ENCODE data around the gene RBFOX2. TPM values are rescaled to one million over a fixed set of nuclear protein-coding genes. Genes with fewer than 3 reads are reported as not detected.
A peak's percentile ranks its signal among the peaks of the same experiment; 100 is the strongest.
"Not testable (repeated sequence)": the region's sequence is repeated elsewhere in the genome, so short reads cannot be mapped to it uniquely, and the experiment has no call there.

The RBFOX2 gene
- total and polyA plus RNA-seq, 2 experiments from 2014 or later: 299 to 339 TPM

DNA sequence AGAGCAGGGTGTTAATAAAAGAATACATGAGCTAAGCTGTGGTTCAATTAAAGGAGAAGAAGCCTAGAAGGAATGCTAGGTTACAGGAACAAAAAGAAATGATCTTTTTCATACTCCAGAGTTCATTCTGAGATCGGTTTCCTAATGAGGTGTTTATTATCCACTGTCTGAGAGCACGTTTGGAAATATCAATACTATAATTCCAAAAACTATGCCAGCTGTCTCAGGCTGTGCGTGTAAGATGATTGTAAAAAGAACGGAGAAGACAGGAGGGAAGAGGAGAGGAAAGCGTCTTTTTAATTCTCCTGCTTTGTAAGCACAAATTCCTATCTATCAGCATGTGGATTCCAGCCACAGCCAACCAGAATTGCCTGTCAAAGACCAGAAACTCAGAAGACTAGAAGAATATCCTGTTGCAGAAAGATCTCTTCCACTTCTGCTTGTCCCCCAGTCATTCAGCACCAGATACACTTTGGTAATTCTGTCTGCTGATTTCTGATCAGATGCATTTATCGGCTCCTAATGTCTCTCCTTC lies 285.2 kb downstream of the RBFOX2 start:
- Histone ChIP-seq H3K4me1 (ENCODE audit: low read depth) (peaks cover 28% of the 10 kb centered on the region), H3K4me3 (no peak overlapping the region), H3K36me3 (peaks cover 35% of the 10 kb centered on the region), H3K9me3 (ENCODE audit: low read depth) (no peaks in the 10 kb centered on the region), H3K27ac (peak overlapping the region; percentile 51), H3K27me3 (no peaks in the 10 kb centered on the region)
- TF ChIP-seq, protein P1, sequence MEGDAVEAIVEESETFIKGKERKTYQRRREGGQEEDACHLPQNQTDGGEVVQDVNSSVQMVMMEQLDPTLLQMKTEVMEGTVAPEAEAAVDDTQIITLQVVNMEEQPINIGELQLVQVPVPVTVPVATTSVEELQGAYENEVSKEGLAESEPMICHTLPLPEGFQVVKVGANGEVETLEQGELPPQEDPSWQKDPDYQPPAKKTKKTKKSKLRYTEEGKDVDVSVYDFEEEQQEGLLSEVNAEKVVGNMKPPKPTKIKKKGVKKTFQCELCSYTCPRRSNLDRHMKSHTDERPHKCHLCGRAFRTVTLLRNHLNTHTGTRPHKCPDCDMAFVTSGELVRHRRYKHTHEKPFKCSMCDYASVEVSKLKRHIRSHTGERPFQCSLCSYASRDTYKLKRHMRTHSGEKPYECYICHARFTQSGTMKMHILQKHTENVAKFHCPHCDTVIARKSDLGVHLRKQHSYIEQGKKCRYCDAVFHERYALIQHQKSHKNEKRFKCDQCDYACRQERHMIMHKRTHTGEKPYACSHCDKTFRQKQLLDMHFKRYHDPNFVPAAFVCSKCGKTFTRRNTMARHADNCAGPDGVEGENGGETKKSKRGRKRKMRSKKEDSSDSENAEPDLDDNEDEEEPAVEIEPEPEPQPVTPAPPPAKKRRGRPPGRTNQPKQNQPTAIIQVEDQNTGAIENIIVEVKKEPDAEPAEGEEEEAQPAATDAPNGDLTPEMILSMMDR (IDR thresholded peaks at IDR 0.05; ENCODE audit: low read depth, low read length): no peak
- peak in 1 of 2 donors; percentile 25 for DNase-seq (ENCODE audit: low read depth in 1 of 2, low spot score in 1 of 2)

DNA sequence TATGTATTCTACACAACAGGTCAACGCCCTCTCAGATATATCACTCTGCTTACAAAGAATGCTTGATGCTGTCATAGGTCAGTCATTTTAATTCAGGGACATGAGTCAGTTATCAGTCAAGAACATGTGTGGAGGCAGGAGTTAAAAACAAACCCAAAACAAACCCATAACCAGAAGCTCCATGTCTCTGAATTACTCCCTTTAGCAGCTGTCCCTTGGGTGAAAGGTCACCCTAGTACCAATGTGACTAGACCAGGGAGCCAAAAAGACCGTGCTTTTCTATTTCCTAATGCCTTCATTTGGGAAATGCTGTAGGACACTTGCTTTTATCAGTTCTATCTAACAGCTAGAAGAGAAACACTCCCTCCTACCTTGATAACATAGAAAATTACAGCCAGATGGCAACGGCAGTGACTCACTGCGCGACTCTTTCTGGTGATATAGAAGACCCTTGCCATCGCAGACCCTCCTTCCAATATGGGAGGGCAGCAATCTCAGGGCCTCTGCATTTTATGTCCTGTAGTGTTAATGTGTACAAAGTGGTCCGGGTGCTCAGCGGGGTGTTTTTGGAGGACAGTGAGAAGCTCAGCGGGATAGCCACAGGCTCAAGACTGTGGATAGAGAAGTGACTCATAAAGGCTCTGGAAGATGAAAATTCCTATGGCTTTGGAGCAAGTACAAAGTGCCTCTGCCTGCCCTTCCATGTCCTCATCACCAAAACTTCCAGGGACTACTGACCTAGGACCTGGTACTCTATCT lies 286.1 kb downstream of the RBFOX2 start:
- Histone ChIP-seq H3K4me3 (no peak overlapping the region), H3K36me3 (peaks cover 35% of the 10 kb centered on the region), H3K27ac (peak overlapping the region; percentile 51), H3K27me3 (no peaks in the 10 kb centered on the region), H3K4me1 (ENCODE audit: low read depth) (peaks cover 28% of the 10 kb centered on the region), H3K9me3 (ENCODE audit: low read depth) (no peaks in the 10 kb centered on the region)
- peak in 1 of 2 donors; percentile 70 for DNase-seq (ENCODE audit: low read depth in 1 of 2, low spot score in 1 of 2)
- TF ChIP-seq, protein P1 (IDR thresholded peaks at IDR 0.05; ENCODE audit: low read depth, low read length): no peak

GRCh38 chr22:35740616-35741015 lies 288.0 kb downstream of the RBFOX2 start:
- no peak for DNase-seq (ENCODE audit: low read depth in 1 of 2, low spot score in 1 of 2)
- H3K9me3 ChIP-seq (ENCODE audit: low read depth): no peaks in the 10 kb centered on the region

GRCh38 chr22:35739931-35740380 lies 288.7 kb downstream of the RBFOX2 start:
- TF ChIP-seq, protein P1 (IDR thresholded peaks at IDR 0.05; ENCODE audit: low read depth, low read length): no peak
- Histone ChIP-seq H3K4me1 (ENCODE audit: low read depth) (peaks cover 28% of the 10 kb centered on the region), H3K27ac (peak overlapping the region; percentile 51), H3K9me3 (ENCODE audit: low read depth) (no peaks in the 10 kb centered on the region), H3K27me3 (no peaks in the 10 kb centered on the region), H3K4me3 (no peak overlapping the region), H3K36me3 (peaks cover 20% of the 10 kb centered on the region)
- DNase-seq (ENCODE audit: low read depth in 1 of 2, low spot score in 1 of 2): no peak

More at GRCh38 chr22:35740616-35741015, 288.0 kb downstream of the RBFOX2 start:
- Histone ChIP-seq H3K4me3 (no peak overlapping the region), H3K27me3 (no peaks in the 10 kb centered on the region), H3K36me3 (peaks cover 25% of the 10 kb centered on the region), H3K4me1 (ENCODE audit: low read depth) (peaks cover 28% of the 10 kb centered on the region), H3K27ac (peak overlapping the region; percentile 51)
- TF ChIP-seq, protein P1 (IDR thresholded peaks at IDR 0.05; ENCODE audit: low read depth, low read length): no peak

DNA sequence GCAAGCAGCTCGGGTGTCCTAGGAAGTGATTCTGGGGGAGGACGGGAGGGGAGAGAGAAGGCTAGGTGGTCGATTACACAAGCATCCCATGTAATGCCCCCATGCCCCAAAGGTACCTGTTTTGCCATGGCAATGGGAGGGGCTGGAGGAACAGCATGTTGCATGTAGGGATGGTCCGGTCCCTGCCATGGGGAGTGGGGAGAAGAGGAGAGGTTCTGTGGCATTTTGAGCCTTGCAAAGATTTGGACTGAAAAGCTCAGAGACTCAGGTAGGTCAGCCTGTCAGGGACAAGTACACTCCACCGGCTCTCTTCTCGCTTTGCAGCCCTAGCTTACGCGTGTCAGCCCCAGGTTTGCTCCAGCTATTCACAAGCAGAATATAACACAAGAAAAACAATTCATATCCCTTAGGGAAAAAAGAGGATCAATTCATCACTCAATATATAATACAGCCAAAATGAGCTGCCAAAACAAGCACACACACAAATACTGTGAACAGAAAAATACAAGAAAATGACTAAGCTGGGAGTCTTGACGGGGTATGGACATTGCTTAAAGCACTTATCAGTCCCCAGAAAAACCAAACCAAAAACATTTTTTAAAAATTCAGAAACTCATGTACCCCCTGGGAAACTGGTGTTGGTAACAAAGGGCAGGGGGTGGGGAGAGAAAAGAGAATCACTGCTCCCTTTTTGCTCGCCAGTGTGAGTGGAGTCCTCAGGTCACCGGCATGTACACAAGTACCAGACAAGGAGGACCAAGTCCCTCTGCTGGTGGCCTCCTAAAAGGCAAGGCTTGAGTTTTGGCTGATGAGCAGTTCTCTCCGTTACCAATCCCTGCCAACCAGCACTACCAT lies 289.3 kb downstream of the RBFOX2 start:
- Histone ChIP-seq H3K27me3 (no peaks in the 10 kb centered on the region), H3K4me1 (ENCODE audit: low read depth) (peaks cover 28% of the 10 kb centered on the region), H3K36me3 (peaks cover 15% of the 10 kb centered on the region), H3K4me3 (no peak overlapping the region), H3K27ac (peak overlapping the region; percentile 80), H3K9me3 (ENCODE audit: low read depth) (no peaks in the 10 kb centered on the region)
- TF ChIP-seq, protein P1 (IDR thresholded peaks at IDR 0.05; ENCODE audit: low read depth, low read length): peak; percentile 26
- no peak for DNase-seq (ENCODE audit: low read depth in 1 of 2, low spot score in 1 of 2)

GRCh38 chr22:35737886-35738285 lies 290.7 kb downstream of the RBFOX2 start:
- not testable (repeated sequence) for H3K4me3 ChIP-seq; DNase-seq (ENCODE audit: low read depth in 1 of 2, low spot score in 1 of 2); H3K36me3 ChIP-seq; H3K27me3 ChIP-seq; H3K9me3 ChIP-seq (ENCODE audit: low read depth)
- Histone ChIP-seq H3K4me1 (ENCODE audit: low read depth) (peaks cover 22% of the 10 kb centered on the region), H3K27ac (peak overlapping the region; percentile 80)

Measured in cardiac muscle cell (in vitro differentiated cells and primary cell).